Measurements from ENCODE around the gene ARPC3. TPM values are rescaled to one million over a fixed set of nuclear protein-coding genes. Genes with fewer than 3 reads are reported as not detected.
"Not testable (repeated sequence)": the region's sequence is repeated elsewhere in the genome, so short reads cannot be mapped to it uniquely, and the experiment has no call there.

Gene ARPC3
- total and polyA plus RNA-seq, 5 donors: 79.7 to 159 (median 96.0) TPM

DNA sequence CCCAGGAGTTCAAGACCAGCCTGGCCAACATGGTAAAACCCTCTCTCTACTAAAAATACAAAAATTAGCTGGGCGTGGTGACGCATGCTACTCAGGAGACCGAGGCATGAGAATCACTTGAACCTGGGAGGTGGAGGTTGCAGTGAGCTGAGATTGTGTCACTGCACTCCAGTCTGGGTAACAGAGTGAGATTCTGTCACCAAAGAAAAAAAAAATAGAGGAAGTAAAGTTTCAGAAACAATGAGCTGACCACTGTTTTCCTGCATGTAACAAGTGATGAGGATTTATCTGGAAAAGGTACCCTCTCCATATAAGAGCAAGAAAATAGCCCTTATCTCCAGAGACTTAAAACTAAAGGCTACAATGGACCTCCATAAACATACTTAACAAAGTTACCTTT lies 33.0 kb downstream of the ARPC3 start:
- DNase-seq; H3K27me3 ChIP-seq (ENCODE audit: control insufficient read depth, insufficient read depth); intact Hi-C loops (cut with DNase I); H3K4me3 ChIP-seq (ENCODE audit: low read length); H3K9me3 ChIP-seq (ENCODE audit: control insufficient read depth, low read length); H3K27ac ChIP-seq (ENCODE audit: low read length); ATAC-seq; H3K4me1 ChIP-seq (ENCODE audit: control insufficient read depth, insufficient read depth, low read length): not testable (repeated sequence)
- WGBS: 80% methylated on average over 3 of the region's 3 CpGs

DNA sequence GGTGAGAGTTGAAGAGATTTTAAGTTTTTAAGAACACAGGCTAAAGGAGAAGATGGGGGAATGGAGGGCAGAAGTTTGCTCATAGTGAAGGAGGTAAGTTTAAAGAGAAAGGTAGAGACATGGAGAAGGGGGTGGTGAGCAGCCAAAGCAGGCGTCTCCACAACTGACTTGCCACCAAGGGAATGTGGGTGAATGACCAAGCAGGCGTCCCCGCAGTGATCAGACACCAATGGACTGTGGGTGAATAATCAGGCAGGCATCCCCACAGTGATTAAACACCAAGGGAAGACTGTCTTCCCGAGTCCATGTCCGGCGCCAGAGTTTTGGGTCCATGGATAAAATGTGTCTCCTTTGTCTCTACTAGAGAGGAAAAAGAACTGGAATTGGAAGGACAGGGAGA lies 40.1 kb downstream of the ARPC3 start:
- DNase-seq; intact Hi-C loops (cut with DNase I); H3K27ac ChIP-seq (ENCODE audit: low read length); H3K27me3 ChIP-seq (ENCODE audit: control insufficient read depth, insufficient read depth); H3K4me3 ChIP-seq (ENCODE audit: low read length); ATAC-seq; H3K9me3 ChIP-seq (ENCODE audit: control insufficient read depth, low read length); H3K4me1 ChIP-seq (ENCODE audit: control insufficient read depth, insufficient read depth, low read length): not testable (repeated sequence)
- WGBS: 82% methylated on average over 6 of the region's 6 CpGs

DNA sequence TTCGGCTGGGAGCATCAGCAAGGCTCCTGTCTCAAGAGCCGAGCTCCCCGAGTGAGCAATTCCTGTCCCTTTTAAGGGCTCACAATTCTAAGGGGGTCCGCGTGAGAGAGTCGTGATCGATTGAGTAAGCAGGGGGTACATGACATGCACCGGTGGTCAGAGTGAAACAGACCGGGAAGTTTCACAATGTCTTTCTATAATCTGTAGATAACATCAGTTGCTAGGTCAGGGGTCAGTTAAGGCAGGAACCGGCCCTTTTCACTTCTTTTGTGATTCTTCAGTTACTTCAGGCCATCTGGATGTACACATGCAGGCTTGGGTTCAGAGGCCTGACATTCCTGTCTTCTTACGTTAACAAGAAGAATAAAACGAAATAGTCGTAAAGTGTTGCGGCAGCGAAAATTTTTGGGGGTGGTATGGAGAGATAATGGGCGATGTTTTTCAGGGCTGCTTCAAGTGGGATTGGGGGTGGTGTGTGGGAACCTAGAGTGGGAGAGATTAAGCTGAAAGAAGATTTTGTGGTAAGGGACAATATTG lies 44.9 kb downstream of the ARPC3 start:
- not testable (repeated sequence) for H3K27me3 ChIP-seq (ENCODE audit: control insufficient read depth, insufficient read depth); H3K9me3 ChIP-seq (ENCODE audit: control insufficient read depth, low read length); H3K4me3 ChIP-seq (ENCODE audit: low read length); H3K27ac ChIP-seq (ENCODE audit: low read length); ATAC-seq; DNase-seq; H3K4me1 ChIP-seq (ENCODE audit: control insufficient read depth, insufficient read depth, low read length)
- intact Hi-C loops (cut with DNase I): loop anchor here in 1 of 4 donors (10.0 kb wide), 1 partner anchor 300 kb away; no protein-coding TSS in a partner anchor
- 92% methylated on average over 16 of the region's 16 CpGs for WGBS

DNA sequence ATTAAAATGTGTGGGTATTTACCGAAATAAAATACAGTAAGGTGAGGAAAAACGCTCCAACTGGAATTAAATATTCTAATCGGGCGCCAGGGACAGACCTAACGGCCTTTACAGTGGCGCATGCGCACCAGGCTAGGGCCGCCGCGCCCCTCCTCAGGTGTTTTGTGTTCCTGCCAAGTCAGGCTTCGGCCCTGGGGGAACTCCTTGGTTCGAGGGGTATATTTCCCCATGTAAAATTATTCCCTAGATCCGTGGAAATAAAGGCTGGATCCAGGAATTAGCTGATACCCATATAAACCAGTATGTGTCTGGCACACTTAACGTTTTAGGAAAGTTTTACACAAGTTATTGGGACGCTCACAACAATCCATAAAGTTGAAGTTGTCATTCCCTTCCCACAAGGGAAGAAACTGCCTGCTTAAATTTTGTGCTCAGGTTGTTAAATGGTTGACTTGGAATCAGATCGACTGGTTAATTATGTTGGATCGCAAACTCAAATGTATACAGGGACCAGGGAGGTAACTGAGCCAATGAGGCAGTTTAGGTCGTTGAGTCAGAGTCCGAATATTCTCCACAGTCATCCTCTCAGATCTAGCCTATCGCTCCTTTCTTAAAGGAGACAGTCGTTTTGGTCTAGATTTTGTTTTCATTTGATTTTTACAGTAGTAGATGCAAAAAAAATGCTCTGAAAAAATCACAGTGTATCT lies 46.0 kb downstream of the ARPC3 start:
- peak; percentile 69 to 91 (median 88) for DNase-seq
- Histone ChIP-seq H3K27me3 (ENCODE audit: control insufficient read depth, insufficient read depth) (no peaks in the 10 kb centered on the region), H3K9me3 (ENCODE audit: control insufficient read depth, low read length) (no peaks in the 10 kb centered on the region), H3K27ac (ENCODE audit: low read length) (peak overlapping the region; percentile 42), H3K4me1 (ENCODE audit: control insufficient read depth, insufficient read depth, low read length) (no peaks in the 10 kb centered on the region), H3K4me3 (ENCODE audit: low read length) (peak overlapping the region; percentile 84)
- 21% methylated on average over 21 of the region's 21 CpGs for WGBS
- intact Hi-C loops (cut with DNase I): loop anchor here in 1 of 4 donors (10.0 kb wide), 1 partner anchor 299 kb away; no protein-coding TSS in a partner anchor
- peak; percentile 78 to 83 for ATAC-seq

DNA sequence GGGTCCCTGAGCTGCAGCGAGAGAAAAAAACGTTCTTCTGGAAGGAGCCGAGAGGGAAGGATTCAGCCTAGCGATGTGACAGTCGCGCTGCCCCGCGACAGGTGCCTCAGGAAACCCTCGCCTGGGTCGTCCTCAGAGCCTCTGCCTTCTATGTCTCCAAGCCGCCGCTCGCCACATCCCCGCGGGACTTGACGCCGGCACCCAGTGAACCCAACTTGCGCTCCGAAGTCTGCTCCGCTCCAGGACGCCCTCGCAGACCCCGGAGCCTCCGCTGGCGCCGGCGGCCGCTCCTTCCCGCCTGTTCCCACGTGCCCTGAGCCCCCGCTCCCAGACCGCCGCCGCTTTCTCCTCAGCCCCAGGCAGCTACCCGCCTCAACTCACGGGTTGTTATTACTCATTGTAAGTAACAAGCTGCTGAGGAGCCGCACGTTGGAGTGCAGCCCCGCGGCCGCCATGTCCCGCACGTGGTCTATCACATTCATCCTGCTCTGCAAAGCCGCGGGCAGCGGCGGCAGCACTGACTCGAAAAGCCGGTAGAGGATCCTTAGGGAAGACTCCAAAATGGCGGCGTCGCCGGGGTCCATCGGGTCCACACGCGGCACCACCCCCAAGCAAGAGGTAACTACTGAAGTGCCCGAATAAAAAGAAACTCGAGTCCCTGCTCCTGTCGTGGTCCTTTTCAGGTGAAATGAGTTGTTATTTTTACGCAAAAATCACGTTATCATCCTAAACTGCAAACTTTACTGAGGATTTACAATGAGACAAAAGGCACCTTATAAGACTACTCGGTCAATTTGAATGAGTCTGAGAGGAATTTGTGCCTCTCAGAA lies 46.8 kb downstream of the ARPC3 start, which contains the start of gene ANAPC7:
ANAPC7 (minus strand) TSS at position 563 of the 830 bp plus-strand sequence; CDS start at position 482, 81 bp downstream.
- ATAC-seq (peak; percentile 96 to 97), DNase-seq (peak; percentile 91 to 96 (median 96))
- Histone ChIP-seq H3K4me3 (ENCODE audit: low read length) (peak within 1 kb of the TSS; percentile 84), H3K27me3 (ENCODE audit: control insufficient read depth, insufficient read depth) (no peaks in the 10 kb centered on the region), H3K9me3 (ENCODE audit: control insufficient read depth, low read length) (no peaks in the 10 kb centered on the region), H3K4me1 (ENCODE audit: control insufficient read depth, insufficient read depth, low read length) (no peaks in the 10 kb centered on the region), H3K27ac (ENCODE audit: low read length) (peak within 1 kb of the TSS; percentile 53)
- under 1% methylated on average over 62 of the region's 62 CpGs for WGBS
- intact Hi-C loops (cut with DNase I): loop anchor here in 1 of 4 donors (10.0 kb wide), 1 partner anchor 299 kb away; no protein-coding TSS in a partner anchor

Other genes with a start within 250 kb of the ARPC3 start
- 1,000 to 10,000 TPM; 2,744 to 3,920 (median 3,065) TPM for gene ATP2A2, start 169.1 kb downstream of the ARPC3 start, total RNA-seq
- gene ATP2A2, start 169.1 kb downstream of the ARPC3 start, polyA plus RNA-seq: 1,499 TPM
- 10 to 100 TPM; 30.7 to 34.5 (median 33.1) TPM for gene ANAPC7, start 46.6 kb downstream of the ARPC3 start, total RNA-seq
- 31.3 TPM for gene ANAPC7, start 46.6 kb downstream of the ARPC3 start, polyA plus RNA-seq
- gene GPN3, start 17.9 kb upstream of the ARPC3 start, total RNA-seq: 10 to 100 TPM; 25.2 to 28.1 (median 25.9) TPM
- gene GPN3, start 17.9 kb upstream of the ARPC3 start, polyA plus RNA-seq: 24.6 TPM
- gene FAM216A, start 18.5 kb upstream of the ARPC3 start, total RNA-seq: 1 to 10 TPM; 6.4 to 9.3 (median 7.6) TPM
- gene FAM216A, start 18.5 kb upstream of the ARPC3 start, polyA plus RNA-seq: 11.0 TPM
- 100 to 1,000 TPM in 1 of 4 donors, 10 to 100 TPM in 3; 74.3 to 107 (median 85.0) TPM for gene VPS29, start 51.8 kb upstream of the ARPC3 start, total RNA-seq
- gene VPS29, start 51.8 kb upstream of the ARPC3 start, polyA plus RNA-seq: 151 TPM
- gene RAD9B, start 52.0 kb upstream of the ARPC3 start, total RNA-seq: 1 to 10 TPM in 3 of 4 donors, under 1 TPM in 1; 0.82 to 3.8 (median 1.8) TPM
- gene RAD9B, start 52.0 kb upstream of the ARPC3 start, polyA plus RNA-seq: 0.36 TPM
- gene PPTC7, start 133.0 kb upstream of the ARPC3 start, total RNA-seq: 10 to 100 TPM; 46.6 to 82.8 (median 56.6) TPM
- gene PPTC7, start 133.0 kb upstream of the ARPC3 start, polyA plus RNA-seq: 31.5 TPM
- gene TCTN1, start 163.8 kb upstream of the ARPC3 start, total RNA-seq: 10 to 100 TPM; 37.0 to 47.0 (median 42.4) TPM
- 33.7 TPM for gene TCTN1, start 163.8 kb upstream of the ARPC3 start, polyA plus RNA-seq
- gene HVCN1, start 238.8 kb upstream of the ARPC3 start, total RNA-seq: 10 to 100 TPM; 11.3 to 33.4 (median 13.3) TPM
- 18.2 TPM for gene HVCN1, start 238.8 kb upstream of the ARPC3 start, polyA plus RNA-seq